Measurements from ENCODE around the gene ADGRL1.
"Not testable (repeated sequence)": the region's sequence is repeated elsewhere in the genome, so short reads cannot be mapped to it uniquely, and the experiment has no call there.

ADGRL1 gene

DNA sequence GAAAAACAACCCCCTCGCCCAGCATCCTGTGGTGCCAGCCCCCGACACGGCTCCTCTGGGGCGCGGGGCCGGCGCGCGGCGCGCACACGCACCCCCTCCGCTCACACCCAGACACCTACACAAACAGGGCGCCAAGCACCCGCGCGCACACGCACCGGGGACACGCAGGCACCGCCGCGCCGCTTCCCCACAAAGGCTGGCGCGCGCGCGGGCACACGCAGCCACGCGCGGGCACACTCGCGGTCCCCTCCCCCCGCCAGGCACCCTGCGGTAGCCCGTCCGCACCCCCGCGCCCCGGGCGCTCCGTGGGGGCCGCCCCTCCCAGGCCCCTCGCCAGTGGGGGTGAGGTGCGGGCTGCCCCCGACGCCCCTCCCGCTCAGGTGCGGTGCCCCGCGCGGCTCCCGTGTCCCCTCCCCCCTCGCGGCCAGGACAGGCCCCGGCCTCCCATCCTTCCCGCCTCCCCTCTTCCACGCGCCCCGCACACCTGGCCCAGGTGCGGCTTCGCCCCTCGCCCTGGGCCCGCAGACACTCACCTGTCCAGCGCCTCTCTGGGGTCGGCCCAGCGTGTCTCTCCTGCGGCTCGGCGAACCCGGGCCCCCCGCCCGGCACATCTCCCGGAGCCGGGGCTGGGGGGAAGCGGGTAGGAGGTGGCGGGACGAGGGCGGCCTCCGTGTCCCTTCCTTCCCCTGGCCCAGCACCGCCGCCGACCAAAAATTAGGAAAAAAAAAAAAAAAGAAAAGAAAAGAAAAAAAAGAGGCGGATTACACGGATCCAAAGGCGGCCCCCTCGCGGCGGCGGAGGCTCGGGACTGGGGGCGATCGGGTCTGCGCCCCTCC is at the start of gene ADGRL1:
Gene ADGRL1, minus strand, starts transcription at position 718 of the 836 bp plus-strand sequence. CDS start 22,567 bp downstream, outside the sequence.
- DNase-seq (ENCODE audit: low spot score): not testable (repeated sequence)

DNA sequence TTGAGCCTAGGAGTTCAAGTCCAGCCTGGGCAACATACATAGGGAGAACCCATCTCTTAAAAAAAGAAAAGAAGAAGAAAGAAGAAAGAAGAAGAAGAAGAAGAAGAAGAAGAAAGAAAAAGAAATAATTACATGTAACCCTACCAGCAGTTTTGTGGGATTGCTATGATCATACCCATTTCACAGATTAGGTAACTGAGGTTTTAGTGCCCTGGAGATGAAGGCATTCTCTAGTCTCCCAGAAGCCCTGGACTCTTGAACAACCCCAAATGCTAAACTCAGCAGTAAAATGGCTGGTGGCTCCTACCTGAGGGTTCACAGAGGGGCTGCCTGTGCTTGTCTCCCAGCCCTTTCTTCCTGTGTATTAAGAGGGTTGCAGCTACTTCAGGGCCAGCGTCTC is 49.3 kb upstream of the ADGRL1 start:
- not testable (repeated sequence) for DNase-seq (ENCODE audit: low spot score)

DNA sequence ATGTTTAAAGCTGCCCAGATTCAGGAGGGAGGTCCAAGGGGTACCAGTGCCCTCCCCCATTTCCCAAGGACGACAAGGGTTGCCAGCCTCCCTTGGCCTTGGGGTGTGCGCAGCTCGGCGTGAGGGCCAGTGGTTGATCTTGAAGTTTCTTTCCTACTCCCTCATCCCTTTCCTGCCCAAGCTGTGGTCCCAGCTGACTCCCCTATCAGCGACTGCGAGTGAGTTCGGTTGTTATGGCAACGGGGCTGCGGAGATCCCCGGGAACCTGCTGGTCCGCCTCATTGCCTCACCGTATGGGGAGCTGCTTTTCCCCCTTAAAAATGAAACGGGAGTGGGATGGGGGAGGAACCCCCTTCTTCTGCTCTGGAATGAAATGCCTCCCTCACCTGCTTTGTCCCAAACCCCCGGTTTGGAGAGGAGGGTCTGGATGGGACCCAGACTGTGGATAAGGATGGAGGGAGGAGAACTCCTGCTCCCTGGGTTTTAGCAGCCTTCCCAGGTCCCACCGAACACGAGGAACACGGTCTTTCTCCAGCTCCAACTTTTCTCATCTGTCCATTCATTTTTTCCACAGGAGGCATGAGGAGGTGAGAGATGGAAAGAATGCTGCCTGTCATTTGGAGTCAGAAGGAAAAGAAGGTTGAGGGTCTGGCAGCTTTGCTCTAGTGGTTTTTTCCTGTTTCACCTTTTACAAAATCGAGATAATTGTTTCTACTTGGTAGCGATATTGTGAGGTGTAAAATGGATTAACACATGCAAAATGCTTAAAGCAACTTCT is 48.0 kb upstream of the ADGRL1 start:
- not testable (repeated sequence) for DNase-seq (ENCODE audit: low spot score)

GRCh38 chr19:14252136-14252535 is 46.2 kb upstream of the ADGRL1 start:
- not testable (repeated sequence) for DNase-seq (ENCODE audit: low spot score)

GRCh38 chr19:14250870-14251269 is 44.9 kb upstream of the ADGRL1 start:
- DNase-seq (ENCODE audit: low spot score): no peak

DNA sequence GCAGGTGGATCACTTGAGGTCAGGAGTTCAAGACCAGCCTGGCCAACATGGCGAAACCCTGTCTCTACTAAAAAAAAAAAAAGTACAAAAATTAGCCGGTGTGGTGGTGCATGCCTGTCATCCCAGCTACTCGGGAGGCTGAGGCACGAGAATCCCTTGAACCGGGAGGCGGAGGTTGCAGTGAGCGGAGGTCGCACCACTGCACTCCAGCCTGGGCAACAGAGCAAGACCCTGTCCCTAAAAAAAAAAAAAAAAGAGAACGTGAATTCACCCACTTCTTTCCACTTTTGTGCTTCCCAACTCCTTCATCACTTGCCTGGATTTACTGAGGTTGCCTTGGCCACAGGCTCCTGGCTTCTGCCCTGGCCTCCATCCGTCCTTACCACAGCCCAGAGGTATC is 44.3 kb upstream of the ADGRL1 start:
- DNase-seq (ENCODE audit: low spot score): not testable (repeated sequence)

GRCh38 chr19:14249891-14250290 is 43.9 kb upstream of the ADGRL1 start:
- DNase-seq (ENCODE audit: low spot score): not testable (repeated sequence)

GRCh38 chr19:14249012-14249754 is 43.2 kb upstream of the ADGRL1 start:
- not testable (repeated sequence) for DNase-seq (ENCODE audit: low spot score)

DNA sequence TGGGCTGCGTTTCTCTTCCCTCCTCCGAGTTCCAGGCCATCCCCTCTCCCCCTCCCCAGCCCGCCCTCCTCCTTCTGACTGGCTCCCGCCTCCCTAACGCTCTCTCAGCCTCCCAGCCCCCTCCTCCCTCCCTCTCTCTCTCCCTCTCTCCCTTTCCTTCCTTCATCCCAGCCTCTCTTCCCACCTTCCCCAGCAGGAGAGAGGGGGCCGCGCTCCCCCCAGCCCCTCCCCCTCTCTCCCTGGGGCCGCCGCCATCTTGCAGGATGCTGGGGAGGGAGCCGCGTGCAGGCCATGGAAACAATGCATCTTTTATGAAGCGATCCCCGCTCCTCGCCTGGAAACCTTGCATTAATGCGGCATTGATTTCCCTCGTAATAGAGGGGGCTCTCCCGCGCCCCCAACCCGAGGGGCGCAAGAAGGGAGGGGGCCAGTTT is 42.6 kb upstream of the ADGRL1 start:
- no peak for DNase-seq (ENCODE audit: low spot score)

GRCh38 chr19:14247548-14248471 is 41.8 kb upstream of the ADGRL1 start:
- DNase-seq (ENCODE audit: low spot score): not testable (repeated sequence)

DNA sequence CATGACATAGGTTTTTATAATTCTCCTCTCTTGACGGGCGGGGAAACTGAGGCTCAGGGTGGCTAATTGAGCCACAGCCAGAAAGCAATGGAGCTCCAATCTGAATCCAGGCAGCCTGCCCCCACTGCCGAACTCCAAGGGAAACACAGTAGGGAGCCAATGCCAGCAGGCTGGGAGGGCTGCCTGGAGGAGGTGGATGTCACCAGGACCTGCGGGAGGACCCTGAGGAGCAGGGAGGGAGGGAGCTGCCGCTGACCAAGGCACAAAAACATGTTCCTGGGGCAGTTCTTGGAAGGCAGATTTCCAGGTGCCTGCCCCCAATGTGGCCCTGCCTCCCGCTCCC is 41.2 kb upstream of the ADGRL1 start:
- DNase-seq (ENCODE audit: low spot score): not testable (repeated sequence)

DNA sequence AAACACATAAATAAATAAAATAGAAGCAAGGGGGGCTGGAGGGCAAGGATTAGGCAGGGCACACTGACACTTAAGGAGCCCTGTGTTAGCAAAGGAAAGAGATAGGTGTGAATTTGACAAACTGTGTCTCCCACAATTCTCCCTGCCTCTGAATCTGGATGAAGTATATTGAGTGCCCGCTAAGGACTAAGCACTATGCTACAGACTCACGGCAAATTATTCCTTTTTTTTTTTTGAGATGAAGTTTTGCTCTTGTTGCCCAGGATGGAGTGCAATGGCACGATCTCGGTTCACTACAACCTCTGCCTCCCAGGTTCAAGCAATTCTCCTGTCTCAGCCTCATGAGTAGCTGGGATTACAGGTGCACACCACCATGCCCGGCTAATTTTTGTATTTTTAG is 38.4 kb upstream of the ADGRL1 start:
- DNase-seq (ENCODE audit: low spot score): not testable (repeated sequence)

DNA sequence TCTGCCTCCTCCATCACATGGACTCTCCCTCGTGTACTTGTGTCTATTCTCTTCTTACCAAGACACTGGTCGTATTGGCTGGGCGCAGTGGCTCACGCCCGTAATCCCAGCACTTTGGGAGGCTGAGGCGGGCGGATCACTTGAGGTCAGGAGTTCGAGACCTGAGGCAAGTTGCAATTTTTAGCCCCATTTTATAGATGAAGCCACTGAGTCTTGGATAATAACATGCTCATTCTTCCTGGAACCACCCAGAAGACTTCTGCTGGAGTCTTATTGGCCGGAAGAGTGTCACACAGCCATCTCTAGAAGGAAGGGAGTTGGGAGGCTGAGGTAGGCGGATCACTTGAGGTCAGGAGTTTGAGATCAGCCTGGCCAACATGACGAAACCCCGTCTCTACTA is 37.7 kb upstream of the ADGRL1 start:
- DNase-seq (ENCODE audit: low spot score): not testable (repeated sequence)

DNA sequence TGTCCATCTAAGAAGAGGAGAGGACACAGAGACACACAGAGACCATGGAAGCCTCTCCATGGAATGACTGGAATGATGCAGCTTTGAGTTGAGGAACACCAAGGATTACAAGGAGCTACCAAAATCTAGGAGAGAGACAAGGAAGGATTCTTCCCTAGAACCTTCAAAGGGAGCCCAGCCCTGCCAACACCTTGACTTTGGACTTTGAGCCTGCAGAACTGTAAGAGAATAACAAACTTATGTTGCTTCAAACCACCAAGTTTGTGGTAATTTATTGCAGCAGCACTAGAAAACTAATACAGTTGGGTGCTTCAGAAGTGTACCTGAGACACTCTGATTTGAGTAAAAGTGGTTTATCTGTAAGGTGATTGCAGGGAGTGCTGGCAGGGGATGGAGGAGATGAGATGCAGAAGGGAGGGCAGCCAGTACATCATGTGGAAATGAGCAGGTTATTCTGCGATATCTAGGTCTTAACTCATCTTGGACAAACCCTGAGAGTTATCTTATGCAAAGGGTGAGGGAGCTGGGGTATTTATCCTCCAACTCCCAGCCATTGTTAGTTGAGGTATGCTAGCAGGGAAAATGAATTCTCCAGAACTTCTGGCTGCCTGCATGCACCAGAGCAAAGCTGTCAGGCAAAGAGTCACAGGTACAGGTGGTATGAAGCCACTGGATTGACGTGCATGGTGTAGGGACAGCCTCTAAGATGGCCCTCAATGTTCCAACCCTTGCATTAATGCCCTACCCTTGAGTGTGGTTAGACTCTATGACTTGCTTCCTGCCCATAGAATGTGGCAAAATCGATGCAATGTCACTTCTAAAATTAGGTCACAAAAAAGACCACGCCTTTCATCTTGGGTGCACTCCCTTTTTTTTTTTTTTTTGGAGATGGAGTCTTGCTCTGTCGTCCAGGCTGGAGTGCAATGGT is 31.3 kb upstream of the ADGRL1 start:
- no peak for DNase-seq (ENCODE audit: low spot score)

GRCh38 chr19:14232945-14233344 is 27.0 kb upstream of the ADGRL1 start:
- not testable (repeated sequence) for DNase-seq (ENCODE audit: low spot score)

- not testable (repeated sequence) for DNase-seq (ENCODE audit: low spot score)
Measured at GRCh38 chr19:14228446-14229071, 22.6 kb upstream of the ADGRL1 start.

- DNase-seq (ENCODE audit: low spot score): not testable (repeated sequence)
Measured at GRCh38 chr19:14226498-14226897, 20.5 kb upstream of the ADGRL1 start.

- no peak for DNase-seq (ENCODE audit: low spot score)
Measured at GRCh38 chr19:14222886-14223285, 16.9 kb upstream of the ADGRL1 start.

DNA sequence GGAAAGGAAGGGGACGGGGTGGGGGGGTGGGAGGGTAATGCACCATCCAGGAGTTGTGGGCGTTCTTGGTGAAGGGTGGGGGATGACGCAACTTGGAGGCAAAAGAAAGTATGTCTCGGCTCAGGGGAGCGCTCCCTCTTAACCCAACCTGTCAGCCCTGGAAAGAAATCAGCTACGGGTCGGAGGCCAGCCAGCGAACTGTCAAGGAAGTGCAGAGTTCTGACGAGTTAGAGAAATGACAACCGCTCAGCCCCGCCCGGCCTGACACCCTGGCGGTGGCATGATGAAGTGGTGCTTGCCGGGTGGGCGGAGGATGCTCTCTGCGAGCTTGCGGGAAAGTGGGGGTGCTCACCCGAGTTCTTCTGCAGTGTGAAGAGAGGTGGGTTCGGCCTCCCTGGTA is 15.4 kb upstream of the ADGRL1 start:
- not testable (repeated sequence) for DNase-seq (ENCODE audit: low spot score)

Measured in HuH-7 (cell line).